HepG2 (cell line): ENCODE results near the gene LAMA5. TPM values are rescaled to one million over a fixed set of nuclear protein-coding genes. Genes with fewer than 3 reads are reported as not detected.

Experiments
- GFI1 ChIP-seq: sonication (generic); formaldehyde crosslinking; IDR thresholded peaks from 2 replicates; pipeline ENCODE4 v1.5.0; 2020; ENCODE audit warnings: missing genetic modification reagents, mild to moderate bottlenecking, borderline replicate concordance
- KDM5B ChIP-seq: sonication (generic); formaldehyde crosslinking; IDR thresholded peaks from 2 replicates; pipeline ENCODE4 v1.4.0; 2020; ENCODE audit warnings: missing genetic modification reagents, mild to moderate bottlenecking, borderline replicate concordance
- MED13 ChIP-seq: sonication (generic); formaldehyde crosslinking; IDR thresholded peaks from 2 replicates; pipeline ENCODE4 v1.5.0; 2020; ENCODE audit warnings: missing genetic modification reagents
- MED8 ChIP-seq: sonication (generic); formaldehyde crosslinking; IDR thresholded peaks from 2 replicates; pipeline ENCODE4 v1.8.1; 2023; ENCODE audit warnings: mild to moderate bottlenecking, missing genetic modification reagents; ENCODE audit not compliant: insufficient replicate concordance
- NFKBIZ ChIP-seq: IDR thresholded peaks from 2 replicates; pipeline ENCODE4 v1.6.1; 2018; ENCODE audit warnings: missing genetic modification reagents, missing compliant biosample characterization
- PCBP1 ChIP-seq: fragments of 200-400 bp; formaldehyde crosslinking; IDR thresholded peaks from 2 replicates; pipeline ENCODE4 v1.6.1; 2017; ENCODE audit warnings: mild to moderate bottlenecking, low read depth, low read length, borderline replicate concordance
- PHF8 ChIP-seq: sonication (generic); formaldehyde crosslinking; IDR thresholded peaks from 2 replicates; pipeline ENCODE4 v1.5.0; 2020; ENCODE audit warnings: missing genetic modification reagents
- SP5 ChIP-seq: IDR thresholded peaks from 2 replicates; pipeline ENCODE4 v1.6.1; 2016; ENCODE audit warnings: low read depth, borderline replicate concordance
- ZFP41 ChIP-seq: sonication (generic); formaldehyde crosslinking; IDR thresholded peaks from 2 replicates; pipeline ENCODE4 v1.4.0; 2020; ENCODE audit warnings: mild to moderate bottlenecking, missing genetic modification reagents, borderline replicate concordance
- ZNF263 ChIP-seq: sonication (generic); formaldehyde crosslinking; IDR thresholded peaks from 2 replicates; pipeline ENCODE4 v1.4.0; 2020; ENCODE audit warnings: missing genetic modification reagents
- ZNF326 ChIP-seq: sonication (generic); formaldehyde crosslinking; IDR thresholded peaks from 2 replicates; pipeline ENCODE4 v1.4.0; 2020; ENCODE audit warnings: missing genetic modification reagents, borderline replicate concordance
- ZNF510 ChIP-seq: sonication (generic); formaldehyde crosslinking; IDR thresholded peaks from 2 replicates; pipeline ENCODE4 v1.4.0; 2020; ENCODE audit warnings: low read depth, mild to moderate bottlenecking, missing genetic modification reagents
- ZNF550 ChIP-seq: sonication (generic); formaldehyde crosslinking; IDR thresholded peaks from 2 replicates; pipeline ENCODE4 v1.4.0; 2020; ENCODE audit warnings: mild to moderate bottlenecking, missing genetic modification reagents, borderline replicate concordance
- ZNF629 ChIP-seq: sonication (generic); formaldehyde crosslinking; conservative IDR thresholded peaks from 2 replicates; pipeline ENCODE4 v1.5.0; 2020; ENCODE audit warnings: missing genetic modification reagents
- ZNF768 ChIP-seq: sonication (generic); formaldehyde crosslinking; IDR thresholded peaks from 2 replicates; pipeline ENCODE4 v1.4.0; 2020; ENCODE audit warnings: missing genetic modification reagents
- ZSCAN20 ChIP-seq: sonication (generic); formaldehyde crosslinking; IDR thresholded peaks from 2 replicates; pipeline ENCODE4 v1.4.0; 2020; ENCODE audit warnings: missing genetic modification reagents, mild to moderate bottlenecking, borderline replicate concordance
- ZSCAN25 ChIP-seq: sonication (generic); formaldehyde crosslinking; IDR thresholded peaks from 2 replicates; pipeline ENCODE4 v1.8.0; 2022; ENCODE audit warnings: mild to moderate bottlenecking, missing genetic modification reagents
- polyA plus RNA-seq, 8 experiments: library from polyadenylated mRNA; depleted of rRNA in 3 of 8; stranded (reverse) in 7 of 8; unstranded in 1 of 8; fragments of >200 nt; fragmentation: Illumina TruSeq in 4 of 8; extraction: Trizol in 4 of 8; gene quantifications; 2 replicates each; pipeline versions ENCODE4 v1.2.1 to v1.2.3, GENCODE V29; 2011 to 2016; ENCODE audit warnings: low read depth in 4 of 8, missing spikeins in 1 of 8, mixed read lengths in 1 of 8; ENCODE audit not compliant: insufficient read depth in 1 of 8
- total RNA-seq, 5 experiments: library from RNA; depleted of rRNA; stranded (reverse); fragments of >200 nt; fragmentation: Illumina TruSeq; extraction: Trizol; gene quantifications; 2 replicates each; pipeline ENCODE4 v1.2.3, GENCODE V29; 2016; ENCODE audit warnings: low read depth in 1 of 5
- TF ChIP-seq, protein P1 (sequence below): sonication (generic); formaldehyde crosslinking; IDR thresholded peaks from 2 replicates; pipeline ENCODE4 v1.4.0; 2020; ENCODE audit warnings: missing genetic modification reagents
- TF ChIP-seq, protein P2 (sequence below): sonication (generic); formaldehyde crosslinking; IDR thresholded peaks from 2 replicates; pipeline ENCODE4 v1.4.0; 2020; ENCODE audit warnings: mild to moderate bottlenecking, missing genetic modification reagents
- TF ChIP-seq, protein P3 (sequence below): sonication (generic); formaldehyde crosslinking; IDR thresholded peaks from 2 replicates; pipeline ENCODE4 v1.5.1; 2020; ENCODE audit warnings: mild to moderate bottlenecking, missing genetic modification reagents, moderate library complexity
- TF ChIP-seq, protein P4 (sequence below): sonication (generic); formaldehyde crosslinking; IDR thresholded peaks from 2 replicates; pipeline ENCODE4 v1.4.0; 2020; ENCODE audit warnings: mild to moderate bottlenecking, missing genetic modification reagents
- TF ChIP-seq, protein P5 (sequence below): sonication (generic); formaldehyde crosslinking; IDR thresholded peaks from 2 replicates; pipeline ENCODE4 v1.8.1; 2023; ENCODE audit warnings: mild to moderate bottlenecking, missing genetic modification reagents, borderline replicate concordance

The LAMA5 gene
- total and polyA plus RNA-seq, 2 of the 13 experiments (the other 11 are each of a cell fraction or from before 2014, with no cell fraction given) = 21.0 to 44.7 TPM

DNA sequence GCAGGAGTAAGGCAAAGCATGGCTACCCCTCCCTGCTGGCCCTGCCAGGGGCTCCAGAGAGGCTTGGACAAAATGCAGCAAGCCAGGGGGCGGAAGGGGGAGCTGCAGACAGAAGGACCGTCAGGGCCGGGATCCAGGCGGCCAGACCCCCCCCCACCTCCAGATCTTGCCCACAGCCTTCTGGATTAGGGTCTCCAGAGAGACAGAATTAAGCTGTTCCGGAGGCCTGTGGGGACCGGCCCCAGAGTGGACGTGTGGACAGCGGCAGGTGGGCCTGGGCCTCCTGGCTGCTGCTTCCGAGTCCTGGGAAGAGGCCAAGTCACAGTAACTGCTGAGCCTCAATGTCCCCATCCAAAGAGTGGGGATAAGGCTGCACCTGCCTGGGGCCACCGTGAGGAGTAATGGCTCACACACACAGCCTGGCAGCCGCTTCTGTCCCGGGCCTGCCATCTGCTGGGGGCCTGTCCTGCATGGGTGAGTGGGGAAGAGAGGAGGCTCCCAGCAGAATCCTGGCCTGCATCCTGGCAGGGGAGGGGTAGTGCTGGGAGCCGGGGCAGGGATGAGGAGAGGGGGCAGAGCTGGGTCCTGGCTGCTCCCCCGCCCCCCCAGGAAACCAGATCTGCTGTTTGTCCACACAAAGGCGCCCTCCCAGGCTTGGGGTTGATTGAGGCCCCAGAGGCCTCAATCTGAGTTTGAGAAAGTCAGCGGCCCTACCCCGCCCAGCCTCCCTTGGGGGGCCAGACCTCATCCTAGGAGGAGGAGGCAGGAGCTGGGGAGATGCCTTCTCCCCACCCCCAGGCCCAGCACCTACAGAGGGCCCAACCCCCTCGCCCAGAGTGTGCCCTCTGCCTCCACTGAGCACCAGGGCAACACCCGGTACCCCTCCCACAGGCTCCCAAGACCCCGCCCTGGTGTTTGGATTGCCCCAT, 3.9 kb downstream of the LAMA5 start (continued):
- 0 out of 2 replicates have a peak, but pooled peaks have one; percentile 9 for TF ChIP-seq ZNF768 (CRISPR knock-in tag)
- no peak for TF ChIP-seq MED13
- TF ChIP-seq ZNF629 (CRISPR knock-in tag) = peak; percentile 85
- TF ChIP-seq, protein P1, sequence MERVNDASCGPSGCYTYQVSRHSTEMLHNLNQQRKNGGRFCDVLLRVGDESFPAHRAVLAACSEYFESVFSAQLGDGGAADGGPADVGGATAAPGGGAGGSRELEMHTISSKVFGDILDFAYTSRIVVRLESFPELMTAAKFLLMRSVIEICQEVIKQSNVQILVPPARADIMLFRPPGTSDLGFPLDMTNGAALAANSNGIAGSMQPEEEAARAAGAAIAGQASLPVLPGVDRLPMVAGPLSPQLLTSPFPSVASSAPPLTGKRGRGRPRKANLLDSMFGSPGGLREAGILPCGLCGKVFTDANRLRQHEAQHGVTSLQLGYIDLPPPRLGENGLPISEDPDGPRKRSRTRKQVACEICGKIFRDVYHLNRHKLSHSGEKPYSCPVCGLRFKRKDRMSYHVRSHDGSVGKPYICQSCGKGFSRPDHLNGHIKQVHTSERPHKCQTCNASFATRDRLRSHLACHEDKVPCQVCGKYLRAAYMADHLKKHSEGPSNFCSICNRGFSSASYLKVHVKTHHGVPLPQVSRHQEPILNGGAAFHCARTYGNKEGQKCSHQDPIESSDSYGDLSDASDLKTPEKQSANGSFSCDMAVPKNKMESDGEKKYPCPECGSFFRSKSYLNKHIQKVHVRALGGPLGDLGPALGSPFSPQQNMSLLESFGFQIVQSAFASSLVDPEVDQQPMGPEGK = peak; percentile 56
- no peak for TF ChIP-seq NFKBIZ
- TF ChIP-seq, protein P2, sequence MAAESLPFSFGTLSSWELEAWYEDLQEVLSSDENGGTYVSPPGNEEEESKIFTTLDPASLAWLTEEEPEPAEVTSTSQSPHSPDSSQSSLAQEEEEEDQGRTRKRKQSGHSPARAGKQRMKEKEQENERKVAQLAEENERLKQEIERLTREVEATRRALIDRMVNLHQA (CRISPR knock-in tag) = no peak
- no peak for TF ChIP-seq ZSCAN20 (CRISPR knock-in tag)
- TF ChIP-seq ZNF510 = no peak
- peak; percentile 91 for TF ChIP-seq ZSCAN25 (CRISPR knock-in tag)
- 0 out of 2 replicates have a peak, but pooled peaks have one; percentile 21 for TF ChIP-seq PHF8 (CRISPR knock-in tag)
- TF ChIP-seq, protein P3, sequence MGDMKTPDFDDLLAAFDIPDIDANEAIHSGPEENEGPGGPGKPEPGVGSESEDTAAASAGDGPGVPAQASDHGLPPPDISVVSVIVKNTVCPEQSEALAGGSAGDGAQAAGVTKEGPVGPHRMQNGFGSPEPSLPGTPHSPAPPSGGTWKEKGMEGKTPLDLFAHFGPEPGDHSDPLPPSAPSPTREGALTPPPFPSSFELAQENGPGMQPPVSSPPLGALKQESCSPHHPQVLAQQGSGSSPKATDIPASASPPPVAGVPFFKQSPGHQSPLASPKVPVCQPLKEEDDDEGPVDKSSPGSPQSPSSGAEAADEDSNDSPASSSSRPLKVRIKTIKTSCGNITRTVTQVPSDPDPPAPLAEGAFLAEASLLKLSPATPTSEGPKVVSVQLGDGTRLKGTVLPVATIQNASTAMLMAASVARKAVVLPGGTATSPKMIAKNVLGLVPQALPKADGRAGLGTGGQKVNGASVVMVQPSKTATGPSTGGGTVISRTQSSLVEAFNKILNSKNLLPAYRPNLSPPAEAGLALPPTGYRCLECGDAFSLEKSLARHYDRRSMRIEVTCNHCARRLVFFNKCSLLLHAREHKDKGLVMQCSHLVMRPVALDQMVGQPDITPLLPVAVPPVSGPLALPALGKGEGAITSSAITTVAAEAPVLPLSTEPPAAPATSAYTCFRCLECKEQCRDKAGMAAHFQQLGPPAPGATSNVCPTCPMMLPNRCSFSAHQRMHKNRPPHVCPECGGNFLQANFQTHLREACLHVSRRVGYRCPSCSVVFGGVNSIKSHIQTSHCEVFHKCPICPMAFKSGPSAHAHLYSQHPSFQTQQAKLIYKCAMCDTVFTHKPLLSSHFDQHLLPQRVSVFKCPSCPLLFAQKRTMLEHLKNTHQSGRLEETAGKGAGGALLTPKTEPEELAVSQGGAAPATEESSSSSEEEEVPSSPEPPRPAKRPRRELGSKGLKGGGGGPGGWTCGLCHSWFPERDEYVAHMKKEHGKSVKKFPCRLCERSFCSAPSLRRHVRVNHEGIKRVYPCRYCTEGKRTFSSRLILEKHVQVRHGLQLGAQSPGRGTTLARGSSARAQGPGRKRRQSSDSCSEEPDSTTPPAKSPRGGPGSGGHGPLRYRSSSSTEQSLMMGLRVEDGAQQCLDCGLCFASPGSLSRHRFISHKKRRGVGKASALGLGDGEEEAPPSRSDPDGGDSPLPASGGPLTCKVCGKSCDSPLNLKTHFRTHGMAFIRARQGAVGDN (CRISPR knock-in tag) = peak; percentile 12; the same call in 1 of the 2 replicates
- no peak for TF ChIP-seq ZNF550 (CRISPR knock-in tag)
- no peak for TF ChIP-seq ZNF263 (CRISPR knock-in tag)
- TF ChIP-seq SP5 (CRISPR knock-in tag) = no peak
- TF ChIP-seq, protein P4, sequence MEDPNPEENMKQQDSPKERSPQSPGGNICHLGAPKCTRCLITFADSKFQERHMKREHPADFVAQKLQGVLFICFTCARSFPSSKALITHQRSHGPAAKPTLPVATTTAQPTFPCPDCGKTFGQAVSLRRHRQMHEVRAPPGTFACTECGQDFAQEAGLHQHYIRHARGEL = 0 out of 2 replicates have a peak, but pooled peaks have one; percentile 46
- TF ChIP-seq MED8 (CRISPR knock-in tag) = peak; percentile 50
- TF ChIP-seq ZNF326 (CRISPR knock-in tag) = 0 out of 2 replicates have a peak, but pooled peaks have one; percentile 23
- TF ChIP-seq PCBP1 = 0 out of 2 replicates have a peak, but pooled peaks have one; percentile 21
- TF ChIP-seq KDM5B (CRISPR knock-in tag) = no peak
- TF ChIP-seq GFI1 = no peak
- TF ChIP-seq, protein P5, sequence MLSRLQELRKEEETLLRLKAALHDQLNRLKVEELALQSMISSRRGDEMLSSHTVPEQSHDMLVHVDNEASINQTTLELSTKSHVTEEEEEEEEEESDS (CRISPR knock-in tag) = no peak
- TF ChIP-seq ZFP41 = 0 out of 2 replicates have a peak, but pooled peaks have one; percentile 20
